Stimulated activated CD4-positive, alpha-beta T cell treated with anti-CD3 and anti-CD28 coated beads, Interleukin-4, amount 100 ng/mL, for 4 hours (primary cell): Measurements from ENCODE around the gene FIBCD1.

ENCODE experiments used
- DNase-seq, 2 experiments: peaks; one replicate each; pipeline ENCODE4 v3.0.0-alpha.2; 2020

Gene FIBCD1

GRCh38 chr9:130935648-130936271 lies 3.3 kb downstream of the FIBCD1 start:
- no peak for DNase-seq

DNA sequence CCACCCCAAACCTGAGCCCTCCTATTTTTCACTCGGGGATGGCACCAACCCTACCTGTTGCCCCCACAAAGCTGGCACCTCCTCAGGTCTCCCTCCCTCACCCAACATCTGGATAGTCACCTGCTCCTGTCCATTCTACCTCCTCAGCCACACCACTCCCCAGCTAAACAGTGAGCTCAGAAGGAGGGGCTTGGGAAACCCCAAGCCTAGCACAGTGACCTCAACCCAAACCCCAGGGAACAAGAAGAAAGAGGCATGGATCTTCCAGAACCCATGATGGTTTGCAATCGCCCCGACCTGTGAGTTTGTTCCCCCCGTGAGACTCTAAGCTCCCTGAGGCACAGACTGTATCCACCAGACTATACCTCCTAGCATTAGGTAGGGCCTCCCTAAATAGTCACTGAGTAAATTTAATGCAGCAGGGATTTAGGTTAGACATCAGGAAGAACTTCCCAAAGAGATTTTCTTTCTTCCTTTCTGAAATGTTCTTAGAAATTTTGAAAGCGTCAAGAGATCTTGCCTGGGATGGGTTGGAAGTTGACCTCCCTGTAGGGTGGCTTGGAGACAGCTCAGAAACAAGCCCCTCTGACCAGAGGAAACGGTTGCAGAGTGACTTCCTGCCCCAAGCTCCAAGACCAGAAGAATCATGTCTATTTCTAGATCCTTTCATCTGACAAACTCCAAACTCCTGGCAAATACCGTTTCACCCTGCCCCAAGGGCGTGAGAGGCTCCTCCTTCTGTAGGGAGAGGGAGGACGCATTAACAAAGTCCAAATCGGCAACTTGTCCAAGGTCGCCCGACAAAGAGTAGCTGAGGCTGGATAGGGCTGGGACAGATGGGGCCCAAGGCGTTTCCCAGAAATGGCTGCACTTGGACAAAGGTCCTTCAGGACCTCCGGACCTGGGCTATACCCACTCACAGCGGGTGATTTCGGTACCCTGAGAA lies 4.1 kb downstream of the FIBCD1 start:
- DNase-seq: no peak

GRCh38 chr9:130934246-130934645 lies 4.8 kb downstream of the FIBCD1 start:
- no peak for DNase-seq

DNA sequence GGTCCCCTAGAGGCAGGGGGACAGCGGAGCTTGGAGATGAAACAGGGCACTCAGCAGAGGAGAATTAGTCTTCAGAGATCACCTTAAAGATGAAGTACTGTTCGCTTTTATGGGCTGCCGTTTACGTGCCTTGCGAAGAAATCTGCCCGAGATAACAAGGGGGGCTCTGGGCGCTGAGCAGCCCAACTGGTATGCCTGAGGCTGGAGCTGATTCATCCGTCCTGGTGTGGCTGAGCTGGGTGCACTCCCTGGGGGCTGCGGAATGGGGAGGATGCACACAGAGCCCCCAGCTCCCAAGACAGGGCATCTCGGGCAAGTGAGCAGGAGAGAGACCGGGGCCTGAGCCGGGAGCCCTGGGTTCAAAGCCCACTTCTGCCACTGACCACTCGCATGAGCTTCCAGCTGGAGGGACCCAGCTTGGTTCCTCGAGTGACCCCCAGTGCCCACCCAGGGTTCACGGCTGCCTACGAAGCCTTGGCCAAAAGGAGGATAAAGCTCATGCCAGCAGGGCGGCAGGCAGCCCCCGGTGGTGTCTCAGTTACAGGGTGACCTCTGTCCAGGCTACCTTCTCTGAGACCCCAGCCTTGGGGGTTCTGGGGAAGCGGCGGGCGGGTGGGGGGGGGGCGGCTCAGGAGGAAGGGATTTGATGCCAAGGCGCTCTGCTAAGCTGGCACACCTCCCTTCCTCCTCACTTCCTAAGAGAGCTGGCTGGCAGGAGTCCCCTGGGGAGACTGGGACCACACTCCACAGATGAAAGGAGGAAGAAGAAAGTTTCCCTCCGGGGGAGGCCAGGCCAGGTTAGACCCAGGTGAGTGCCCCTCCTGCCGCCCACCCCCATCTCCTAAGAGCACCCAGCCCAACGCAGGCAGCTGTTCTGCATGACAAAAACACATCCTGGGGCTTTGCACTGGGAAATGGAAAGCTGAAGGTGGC lies 5.7 kb downstream of the FIBCD1 start:
- DNase-seq: no peak

DNA sequence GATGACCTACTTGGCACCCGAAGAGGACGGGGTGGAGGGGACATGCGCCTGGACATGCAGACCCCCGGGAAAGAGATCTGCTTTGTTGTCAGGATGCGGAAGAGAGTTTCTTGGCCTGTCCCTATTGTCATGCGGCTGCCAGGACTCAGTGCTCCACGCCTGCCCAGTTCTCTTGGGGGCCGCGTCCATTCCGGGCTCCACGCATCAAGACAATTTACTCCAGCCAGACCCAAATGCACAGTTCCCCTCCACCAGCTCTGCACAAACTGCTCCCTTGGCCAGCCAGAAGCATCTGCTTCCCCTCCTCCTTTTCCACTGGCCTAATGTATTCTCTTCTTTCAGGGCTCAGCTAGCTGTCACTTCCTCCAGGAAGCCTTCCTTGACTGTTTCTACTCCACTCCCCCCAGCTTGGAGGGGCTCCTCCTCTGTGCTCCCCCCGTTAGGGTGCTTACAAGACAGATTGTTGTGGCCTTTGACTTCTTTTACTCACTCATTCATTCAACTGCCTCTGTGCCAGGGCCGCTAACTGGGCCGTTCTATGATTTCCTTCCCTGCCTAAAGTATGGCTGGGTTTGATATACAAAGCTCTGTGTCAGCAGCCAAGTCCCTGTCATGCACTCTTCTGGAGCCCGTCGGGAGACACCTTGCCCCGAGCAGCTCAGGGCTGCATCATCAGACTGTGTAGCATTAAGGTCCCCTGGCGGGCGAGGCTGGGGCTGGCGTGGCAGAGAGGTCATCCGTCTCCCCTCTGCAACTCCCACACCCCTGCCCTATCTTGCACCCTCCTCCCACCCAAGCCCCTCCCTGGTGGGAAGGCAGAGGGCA lies 6.6 kb downstream of the FIBCD1 start:
- DNase-seq: no peak

DNA sequence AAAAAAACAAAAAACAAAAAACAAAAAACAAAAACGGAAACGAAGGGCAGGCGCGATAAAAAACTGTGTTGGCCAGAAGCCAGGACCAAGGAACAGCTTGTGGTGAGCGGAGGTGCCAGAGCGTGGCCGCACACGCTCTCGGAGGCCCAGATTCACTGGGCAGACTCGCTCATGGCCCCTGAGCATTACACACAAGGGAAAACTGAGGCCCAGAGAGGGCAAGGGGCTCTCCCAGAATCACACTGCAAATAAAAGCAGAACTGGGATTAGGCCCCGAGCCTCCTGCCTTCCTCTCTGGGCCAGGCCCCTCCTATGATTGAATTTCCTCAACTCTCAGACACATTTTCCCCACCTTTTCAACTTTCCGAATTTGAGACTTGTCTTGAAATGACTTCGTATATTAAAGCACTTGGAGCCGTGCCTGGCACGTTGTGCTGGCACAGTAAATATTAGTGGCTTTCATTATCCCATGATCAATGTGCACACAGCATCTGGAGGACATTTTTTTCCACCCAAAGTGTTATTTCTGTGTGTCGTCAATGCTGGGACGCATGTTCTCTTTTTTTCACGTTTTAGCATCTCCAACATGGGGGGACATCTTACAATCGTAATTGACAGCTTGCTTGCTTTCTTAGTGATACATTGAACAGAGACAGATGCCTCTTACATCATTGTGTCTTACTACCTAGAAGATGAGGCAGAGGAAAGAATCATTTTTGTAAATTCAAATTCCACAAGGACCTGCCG lies 7.4 kb downstream of the FIBCD1 start:
- no peak for DNase-seq

DNA sequence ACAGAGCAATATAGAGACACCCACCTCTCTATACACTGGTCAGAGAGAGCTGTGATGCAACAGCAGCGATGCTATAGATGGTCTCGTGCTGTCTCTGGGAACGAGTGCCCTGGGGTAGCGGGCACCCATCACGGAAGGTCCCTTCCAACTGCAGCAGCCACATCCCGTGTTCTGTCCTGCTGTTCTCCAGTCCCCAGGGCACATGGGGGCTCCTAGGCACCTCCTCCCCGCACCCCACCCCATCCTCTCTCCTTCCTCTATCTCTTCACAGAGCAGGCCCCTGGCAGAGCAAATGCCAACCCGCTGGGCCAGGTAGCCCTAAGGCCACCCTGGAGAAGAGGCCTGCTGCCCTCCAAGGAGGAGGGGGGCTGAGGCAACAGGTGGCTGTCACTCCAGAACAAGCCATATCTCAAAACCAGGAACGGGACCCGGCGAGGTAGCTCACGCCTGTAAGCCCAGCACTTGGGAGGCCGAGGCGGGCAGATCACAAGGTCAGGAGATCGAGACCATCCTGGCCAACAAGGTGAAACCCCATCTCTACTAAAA lies 8.2 kb downstream of the FIBCD1 start:
- DNase-seq: no peak

- no peak for DNase-seq
Observed at GRCh38 chr9:130930132-130930803, 8.8 kb downstream of the FIBCD1 start.

DNA sequence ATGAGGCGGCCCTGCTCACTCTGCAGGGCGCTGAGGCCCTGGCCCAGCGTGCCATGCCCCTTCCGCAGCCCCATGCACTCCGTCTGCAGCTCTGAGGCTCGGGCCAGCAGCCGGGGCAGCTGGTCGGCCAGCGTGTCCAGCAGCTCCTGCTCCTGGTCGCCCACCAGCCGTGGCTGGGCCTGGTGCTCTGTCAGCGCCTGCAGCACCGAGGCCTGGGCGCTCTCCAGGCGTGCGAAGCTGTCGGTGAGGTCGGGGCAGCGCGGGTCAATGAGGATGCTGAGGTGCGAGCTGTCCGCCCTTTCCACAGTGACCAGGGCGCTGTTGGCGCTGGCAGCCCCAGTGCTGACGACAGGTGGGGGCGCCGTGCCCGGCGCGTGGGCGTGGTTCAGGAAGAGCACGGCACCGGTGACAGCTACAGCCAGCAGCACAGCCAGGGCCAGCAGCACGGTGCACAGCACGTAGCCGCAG lies 9.4 kb downstream of the FIBCD1 start:
- DNase-seq: no peak

DNA sequence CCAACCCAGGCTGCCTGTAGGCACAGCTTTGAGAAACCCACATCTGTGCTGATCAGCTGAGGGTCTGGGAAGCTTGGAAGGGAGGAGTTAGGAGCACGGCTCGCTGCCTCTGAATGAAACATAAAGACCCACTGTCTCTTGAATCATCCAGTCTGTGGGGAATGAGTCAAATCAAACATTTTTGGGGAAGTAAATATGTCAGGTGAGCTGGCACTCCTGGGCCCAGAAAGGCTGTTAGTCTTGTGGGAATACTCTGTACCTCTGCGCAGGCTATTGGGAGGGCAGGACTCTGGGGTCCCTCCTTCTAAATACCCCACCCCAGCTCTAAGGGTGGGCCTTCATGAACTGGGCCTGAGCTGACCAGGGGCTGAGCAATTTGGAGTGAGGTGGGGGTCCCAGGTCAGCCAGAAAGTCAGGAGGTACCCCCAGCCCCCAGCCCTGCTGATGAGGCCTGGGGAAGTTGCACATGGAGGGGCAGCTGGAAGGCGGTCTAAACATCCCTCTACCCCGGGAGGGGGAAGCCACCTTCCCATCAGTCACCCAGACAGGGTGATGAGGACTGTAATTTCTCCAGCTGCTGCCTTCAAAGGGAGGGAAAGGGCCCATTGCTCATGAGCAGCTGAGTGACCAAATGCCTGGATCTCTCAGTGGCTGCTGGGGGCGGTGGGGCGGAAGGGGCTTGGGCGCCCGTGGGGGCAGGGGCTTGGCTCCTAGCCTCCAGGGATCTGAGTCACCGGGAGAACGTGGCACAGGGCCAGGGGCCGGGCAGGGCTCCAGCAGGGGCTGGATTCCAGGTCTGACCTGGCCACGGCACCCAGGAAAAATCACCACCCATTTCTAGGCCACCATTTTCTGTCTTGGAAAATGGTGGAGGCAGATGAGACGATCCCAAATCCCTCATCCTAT lies 10.8 kb downstream of the FIBCD1 start:
- no peak for DNase-seq

DNA sequence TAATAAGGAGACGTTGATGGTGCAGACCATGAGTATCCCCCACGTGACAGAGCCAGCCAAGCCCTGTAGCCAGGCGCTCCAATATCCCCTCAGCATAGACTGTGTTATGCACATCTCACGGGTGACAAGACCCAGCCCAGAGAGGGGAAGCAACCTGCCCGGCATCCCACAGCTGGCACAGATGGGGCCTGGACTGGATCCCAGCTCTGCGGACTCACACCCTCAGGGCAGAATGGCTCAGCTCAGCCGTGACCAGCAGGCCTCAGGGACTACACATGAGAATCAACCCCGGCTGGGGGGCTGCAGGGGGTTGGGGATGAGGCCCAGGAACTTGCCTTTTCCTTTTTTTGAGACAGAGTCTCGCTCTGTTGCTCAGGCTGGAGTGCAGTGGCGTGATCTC lies 11.7 kb downstream of the FIBCD1 start:
- no peak for DNase-seq

DNA sequence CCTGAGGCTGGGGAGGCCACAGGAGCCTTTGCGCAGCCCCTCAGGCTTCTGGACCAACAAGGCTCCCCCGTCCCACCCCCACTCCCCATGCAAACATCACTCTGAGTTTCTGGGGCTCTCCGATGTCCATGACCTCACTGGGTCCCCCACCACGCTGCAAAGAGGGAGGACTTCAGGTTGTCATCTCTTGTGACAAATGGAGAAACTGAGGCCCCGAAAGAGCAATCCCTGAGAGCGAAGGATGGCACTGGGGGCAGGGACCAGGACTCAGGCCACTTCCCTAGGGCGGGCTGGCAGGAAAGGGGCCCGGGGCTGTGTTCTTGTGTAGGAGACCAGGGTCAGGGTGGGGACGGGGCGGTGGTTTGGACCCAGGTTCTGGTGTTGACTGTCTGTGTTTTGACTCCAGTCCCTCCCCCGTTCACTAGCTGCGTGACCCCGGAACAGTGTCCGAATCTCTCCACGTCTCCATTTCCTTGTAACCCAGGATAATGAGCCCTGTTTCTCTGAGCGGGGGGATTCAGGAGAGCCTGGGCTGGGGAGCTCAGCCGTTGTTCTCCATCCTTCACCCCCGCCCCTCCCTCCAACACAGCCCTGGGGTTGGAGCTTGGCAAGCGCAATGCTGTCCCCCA lies 13.9 kb downstream of the FIBCD1 start:
- no peak for DNase-seq

- no peak for DNase-seq
Observed at GRCh38 chr9:130924448-130924788, 14.6 kb downstream of the FIBCD1 start.

DNA sequence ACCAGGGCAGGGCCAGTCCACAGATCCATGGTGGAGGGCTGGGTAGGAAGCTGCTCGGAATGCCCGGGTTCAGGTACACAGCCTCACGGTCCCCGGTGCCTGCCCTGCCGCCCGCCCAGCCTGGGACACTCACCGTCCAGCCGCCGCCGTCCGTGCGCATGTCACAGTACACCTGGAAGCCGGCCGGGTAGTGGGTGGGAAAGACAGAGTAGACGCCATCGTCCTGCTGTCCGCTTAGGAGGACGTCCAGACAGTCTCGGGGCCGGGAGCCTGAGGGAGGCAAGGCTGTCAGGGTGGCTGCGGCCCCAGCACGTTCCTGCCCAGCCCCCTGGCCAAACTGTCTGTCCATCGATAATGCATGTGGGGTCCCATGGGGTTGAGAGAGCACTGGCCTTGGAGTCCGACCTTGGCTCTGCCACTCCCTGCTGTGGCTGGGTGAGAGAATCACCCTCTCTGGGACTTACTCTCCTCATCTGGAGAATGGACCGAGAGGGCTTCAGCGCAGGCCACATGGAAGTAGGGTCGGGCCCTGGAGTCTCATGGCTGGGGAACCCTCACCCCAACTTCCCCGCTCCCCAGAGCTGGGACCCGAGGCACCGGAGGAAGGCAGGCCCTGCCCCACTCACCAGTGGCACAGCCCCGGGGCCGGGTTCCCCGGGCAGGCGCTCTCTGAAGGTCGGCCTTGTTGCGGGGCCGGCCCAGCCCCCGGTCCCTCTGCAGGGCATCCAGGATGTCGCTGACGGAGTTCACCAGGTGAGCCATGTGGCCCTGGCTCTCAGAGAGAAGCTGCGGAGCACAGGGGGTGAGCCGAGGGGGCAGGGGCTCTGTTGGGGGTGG lies 15.2 kb downstream of the FIBCD1 start:
- DNase-seq: no peak

DNA sequence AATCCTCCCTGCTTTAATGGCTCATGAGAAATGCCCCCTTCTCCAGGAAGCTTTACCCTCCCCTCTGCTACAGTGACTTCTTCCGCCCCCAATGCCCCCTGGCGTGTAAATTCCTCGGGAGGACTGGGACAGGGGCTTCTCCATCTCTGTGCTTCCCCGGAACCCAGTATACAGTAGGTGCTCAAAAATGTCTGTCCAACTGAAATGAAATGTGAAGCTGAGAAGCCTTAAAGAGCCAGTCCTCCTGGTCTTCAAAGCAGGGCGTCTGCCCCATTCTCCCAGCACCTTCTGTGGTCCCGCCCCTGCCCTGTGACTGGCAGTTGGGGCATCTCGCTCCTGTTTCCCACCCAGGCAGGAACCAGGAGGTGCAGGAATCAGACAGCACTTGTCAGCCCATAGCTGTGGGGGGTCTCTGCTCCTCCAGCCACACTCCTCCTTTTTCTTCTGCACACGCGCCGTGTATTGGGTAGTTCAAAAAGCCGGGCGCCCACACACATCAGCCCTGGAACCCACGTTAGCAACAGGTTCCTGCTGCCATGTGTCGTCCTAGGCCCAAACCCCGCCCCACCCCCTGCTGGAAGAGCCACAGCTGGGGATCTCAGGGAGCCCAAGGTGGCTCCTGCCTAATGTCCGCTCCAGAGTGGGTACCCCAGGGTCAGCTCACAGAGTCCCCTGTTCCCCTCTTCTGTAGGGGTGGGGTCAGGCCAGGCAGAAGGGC lies 16.0 kb downstream of the FIBCD1 start:
- DNase-seq: no peak

DNA sequence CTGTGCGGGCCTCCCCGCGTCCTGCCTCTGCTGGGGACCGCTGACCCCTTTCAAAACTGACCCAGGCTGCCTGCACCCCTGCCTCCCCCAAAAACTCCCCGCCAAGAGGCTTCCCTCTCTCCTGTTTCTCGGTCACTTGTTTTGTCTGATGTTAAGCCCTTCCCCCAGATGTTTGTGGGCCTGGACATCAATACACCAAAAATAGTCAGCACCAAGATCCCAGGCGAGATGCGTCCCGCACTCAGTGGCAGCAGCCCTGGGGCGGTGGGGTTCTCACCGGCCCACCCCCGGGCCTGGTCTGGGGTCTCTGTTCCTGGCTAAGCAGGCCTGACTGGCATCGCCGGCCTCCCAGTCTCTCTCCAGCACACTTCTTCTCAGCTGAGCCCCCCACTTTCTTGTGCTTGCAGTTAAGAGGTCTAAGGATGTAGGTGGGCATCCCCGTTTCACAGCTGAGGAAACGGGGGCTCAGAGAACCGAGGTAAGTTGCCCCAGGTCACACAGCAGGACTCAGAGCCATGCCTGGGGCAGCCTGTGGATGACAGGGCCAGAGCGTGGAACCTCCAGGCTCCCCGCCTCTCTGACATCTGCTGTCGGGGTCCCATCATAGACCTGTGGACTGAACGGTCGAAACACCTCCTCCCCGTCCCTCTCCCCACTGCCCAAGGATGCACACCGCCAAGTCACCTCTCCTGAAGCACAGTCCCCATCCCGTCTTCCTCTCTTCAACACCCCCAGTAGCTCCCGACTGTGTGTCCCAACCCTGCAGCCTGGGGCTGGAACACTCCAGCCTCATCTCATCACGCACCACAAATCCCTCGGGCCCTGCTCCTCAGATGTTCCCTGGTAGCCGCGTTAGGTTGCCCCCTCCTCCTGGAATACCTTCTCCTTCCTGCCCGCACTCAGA lies 16.8 kb downstream of the FIBCD1 start:
- no peak for DNase-seq
